HG03575 (cell line): ENCODE results near the gene RAB3D.
A peak's percentile ranks its signal among the peaks of the same experiment; 100 is the strongest.
"Not testable (repeated sequence)": the region's sequence is repeated elsewhere in the genome, so short reads cannot be mapped to it uniquely, and the experiment has no call there.

Experiments used
- ATAC-seq: cut with Tn5 transposase; IDR thresholded peaks from one replicate; pipeline ENCODE4 v1.9.1; 2021; ENCODE audit not compliant: unreplicated experiment, insufficient number of reproducible peaks, low FRiP score; ENCODE audit errors: extremely low read depth

The RAB3D gene

DNA sequence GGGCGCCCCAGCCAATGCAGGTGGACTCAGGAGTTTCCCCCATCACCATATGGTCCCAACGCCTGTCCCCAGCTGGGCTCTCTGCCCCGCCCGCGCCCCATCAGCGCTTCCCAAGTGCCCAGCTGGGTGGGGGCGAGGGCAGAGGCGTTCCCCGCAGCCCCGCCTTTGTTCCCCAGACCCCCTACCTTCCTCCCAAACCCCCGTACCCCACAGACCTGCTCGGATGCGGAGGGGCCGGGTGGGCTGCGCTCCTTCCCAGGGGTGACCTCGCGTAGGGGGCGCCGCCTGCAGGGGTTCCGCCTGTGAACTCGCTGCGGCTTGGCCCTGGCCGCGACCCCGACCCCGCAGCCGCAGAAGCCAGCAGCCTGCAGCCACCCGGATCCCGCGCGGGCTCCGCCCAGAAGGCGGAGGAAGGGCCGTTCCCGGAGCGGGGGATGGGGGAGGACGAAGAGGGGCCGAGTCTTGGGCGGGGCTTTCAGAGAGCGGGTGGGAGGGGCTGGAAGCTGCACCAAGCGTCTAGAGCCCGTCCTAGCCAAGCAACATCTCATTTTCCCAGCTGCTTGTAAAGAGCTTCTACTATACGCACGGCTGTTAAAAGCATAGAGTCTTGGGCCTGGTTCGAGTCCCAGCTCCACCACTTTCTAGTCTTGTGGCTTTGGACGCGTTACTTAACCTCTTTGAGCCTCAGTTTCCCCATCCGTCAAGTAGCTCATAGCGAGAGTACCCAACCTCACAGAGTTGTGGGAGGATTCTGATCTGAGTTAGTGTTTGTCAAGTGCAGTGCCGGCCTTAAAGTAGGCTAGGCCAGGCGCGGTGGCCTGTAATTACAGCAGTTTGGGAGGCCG lies at the start of gene RAB3D:
Gene RAB3D, minus strand, starts transcription at position 404 of the 845 bp plus-strand sequence. CDS start 2,258 bp downstream, outside the sequence.
- no peak for ATAC-seq

DNA sequence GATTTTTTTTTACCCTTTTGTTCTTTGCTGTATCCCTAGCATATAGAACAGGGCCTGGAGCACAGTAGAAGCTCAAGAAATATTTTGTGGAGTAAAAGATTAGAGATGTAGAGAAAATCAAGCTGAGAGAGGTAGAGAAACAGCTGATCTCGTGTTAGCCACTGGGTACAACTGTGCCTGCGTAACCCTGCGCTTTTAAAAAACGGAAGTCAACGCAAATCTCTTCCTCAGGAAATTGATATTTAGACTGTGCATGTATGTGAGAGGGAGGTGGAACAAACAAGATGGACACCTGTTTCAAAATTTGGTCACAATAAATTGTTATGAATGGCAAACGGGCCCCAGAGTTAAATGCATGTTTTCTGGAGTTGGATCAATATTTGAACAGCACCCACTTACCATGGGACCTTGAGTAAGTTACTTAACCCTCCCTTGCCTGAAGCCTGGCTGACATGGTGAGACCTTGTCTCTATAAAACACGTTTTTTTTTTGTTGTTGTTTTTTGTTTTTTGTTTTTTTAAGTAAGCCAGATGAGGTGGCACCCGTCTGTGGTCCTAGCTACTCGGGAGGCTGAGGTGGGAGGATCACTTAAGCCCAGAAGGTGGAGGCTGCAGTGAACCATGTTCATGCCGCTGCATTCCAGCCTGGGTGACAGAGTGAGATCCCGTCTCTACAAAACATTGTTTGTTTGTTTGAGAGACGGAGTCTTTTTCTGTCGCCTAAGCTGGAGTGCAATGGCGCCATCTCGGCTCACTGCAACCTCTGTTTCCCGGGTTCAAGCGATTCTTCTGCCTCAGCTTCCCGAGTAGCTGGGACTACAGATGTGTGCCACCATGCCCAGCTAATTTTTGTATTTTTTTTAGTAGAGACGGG lies 47.9 kb upstream of the RAB3D start:
- no peak for ATAC-seq

GRCh38 chr19:11384778-11385129 lies 45.3 kb upstream of the RAB3D start:
- no peak for ATAC-seq

GRCh38 chr19:11383706-11384048 lies 44.2 kb upstream of the RAB3D start:
- no peak for ATAC-seq

- no peak for ATAC-seq
These were observed 43.6 kb upstream of the RAB3D start for GRCh38 chr19:11382898-11383705.

DNA sequence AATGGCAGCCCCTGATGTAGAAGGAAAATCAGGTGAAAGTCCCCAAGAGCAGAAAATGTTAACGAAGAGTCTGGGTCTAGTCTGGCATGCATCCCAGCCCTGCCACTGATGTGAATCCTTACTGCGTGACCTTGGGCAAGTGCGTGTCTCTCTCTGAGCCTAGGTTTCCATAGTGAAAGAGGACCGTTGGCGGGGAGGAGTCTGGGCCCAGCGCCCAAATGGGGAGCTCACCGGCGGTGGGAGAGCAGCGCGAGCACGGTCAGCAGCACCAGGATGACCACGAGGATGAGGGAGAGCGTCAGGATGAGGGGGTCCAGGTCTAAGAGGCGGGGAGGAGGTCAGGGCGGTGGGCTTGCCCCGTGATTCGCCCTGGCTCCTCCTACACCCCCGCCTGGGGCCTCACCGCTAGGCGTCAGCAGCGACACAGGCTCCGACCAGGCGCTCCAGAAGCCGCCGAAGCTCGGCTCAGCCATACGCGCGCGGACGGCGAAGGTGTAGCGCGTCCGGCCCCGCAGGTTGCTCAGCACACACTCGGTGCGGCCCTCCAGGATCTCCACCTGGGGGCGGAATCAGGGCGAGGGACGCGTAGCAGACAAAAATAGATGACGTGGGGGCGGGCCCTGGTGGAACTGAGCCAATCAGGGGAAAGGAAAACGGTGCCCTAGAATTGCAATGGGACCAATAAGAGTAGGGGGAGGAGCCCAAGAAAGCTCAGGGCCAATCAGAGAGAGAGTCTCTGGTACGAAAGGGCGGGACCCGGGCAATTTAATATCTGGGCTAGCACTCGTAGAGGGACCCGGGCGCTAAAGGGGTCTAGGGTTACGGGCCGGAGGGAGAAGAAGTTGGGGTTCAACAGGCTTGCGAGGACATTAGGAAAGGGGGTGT lies 41.4 kb upstream of the RAB3D start:
- ATAC-seq, result peak; percentile 40

- ATAC-seq, result no peak
These were observed 40.4 kb upstream of the RAB3D start for GRCh38 chr19:11379857-11380350.

DNA sequence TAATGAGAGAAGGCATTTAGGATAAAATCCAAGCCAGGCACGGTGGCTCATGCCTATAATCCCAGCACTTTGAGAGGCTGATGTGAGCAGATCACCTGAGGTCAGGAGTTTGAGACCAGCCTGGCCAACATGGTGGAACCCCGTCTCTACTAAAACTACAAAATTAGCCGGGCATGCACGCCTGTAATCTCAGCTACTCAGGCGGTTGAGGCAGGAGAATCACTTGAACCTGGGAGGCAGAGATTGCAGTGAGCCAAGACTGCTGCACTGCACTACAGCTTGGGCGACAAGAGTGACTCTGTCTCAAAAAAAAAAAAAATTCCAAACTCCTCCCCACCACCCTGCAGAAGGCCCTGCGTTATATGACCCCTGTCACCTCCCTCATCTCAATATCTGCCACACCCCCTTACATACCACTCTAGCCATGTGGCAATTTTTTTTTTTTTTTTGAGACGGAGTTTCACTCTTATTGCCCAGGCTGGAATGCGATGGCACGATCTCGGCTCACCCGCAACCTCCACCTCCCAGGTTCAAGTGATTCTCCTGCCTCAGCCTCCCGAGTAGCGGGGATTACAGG lies 39.9 kb upstream of the RAB3D start:
- ATAC-seq, result not testable (repeated sequence)

GRCh38 chr19:11378319-11379189 lies 39.1 kb upstream of the RAB3D start:
- ATAC-seq, result no peak

- no peak for ATAC-seq
These were observed 38.3 kb upstream of the RAB3D start for GRCh38 chr19:11377756-11378155.

DNA sequence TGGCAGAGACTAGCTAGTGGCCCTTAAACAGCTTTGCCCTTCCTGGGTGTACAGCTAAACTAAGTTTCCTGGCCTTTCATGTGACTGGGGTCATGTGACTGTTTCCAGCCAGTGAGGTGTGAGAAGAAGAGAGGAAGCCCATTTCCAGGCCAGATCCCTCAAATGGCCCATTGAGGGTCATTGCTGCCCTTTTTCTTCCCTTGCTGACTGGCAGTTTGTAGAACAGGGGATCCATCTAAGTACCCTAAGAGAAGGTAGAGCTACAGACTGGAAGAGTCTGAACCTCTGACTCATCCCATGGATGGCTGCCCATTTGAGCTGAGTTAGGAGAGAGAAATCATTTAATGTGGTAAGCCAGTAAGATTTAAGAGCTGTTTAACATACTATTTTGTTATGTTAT lies 37.8 kb upstream of the RAB3D start:
- ATAC-seq, result no peak

DNA sequence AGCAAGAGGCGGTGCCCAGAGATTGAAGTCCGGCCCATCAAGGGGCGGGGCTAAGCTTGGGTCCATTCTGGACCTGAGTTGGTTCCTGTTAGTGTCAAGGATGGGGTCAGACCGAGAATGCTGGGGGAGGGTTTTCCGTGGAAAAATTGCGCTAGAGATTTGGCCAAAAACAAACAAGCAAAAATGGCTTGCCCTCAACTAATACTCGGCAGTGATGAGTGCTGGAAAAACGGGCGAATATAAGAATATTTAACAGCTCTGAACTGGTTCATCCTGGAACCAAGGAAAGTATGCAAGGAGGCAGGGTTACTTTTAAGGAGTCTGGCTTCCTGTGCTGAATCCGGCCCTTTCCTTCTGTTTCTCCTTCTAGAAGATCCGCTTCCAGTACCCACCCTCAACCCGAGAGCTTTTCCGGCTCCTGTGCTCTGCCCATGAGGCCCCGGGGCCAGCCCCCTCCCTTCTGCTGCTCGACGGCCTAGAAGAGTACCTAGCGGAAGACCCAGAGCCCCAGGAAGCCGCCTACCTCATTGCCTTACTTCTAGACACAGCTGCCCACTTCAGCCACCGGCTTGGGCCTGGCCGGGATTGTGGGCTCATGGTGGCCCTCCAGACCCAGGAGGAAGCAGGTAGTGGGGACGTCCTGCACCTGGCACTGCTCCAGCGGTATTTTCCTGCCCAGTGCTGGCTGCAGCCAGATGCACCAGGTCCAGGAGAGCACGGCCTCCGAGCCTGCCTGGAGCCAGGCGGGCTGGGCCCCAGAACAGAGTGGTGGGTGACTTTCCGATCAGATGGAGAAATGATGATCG lies 35.9 kb upstream of the RAB3D start:
- ATAC-seq, result no peak

- ATAC-seq, result peak; percentile 60
These were observed 35.1 kb upstream of the RAB3D start, which contains the start of gene SWSAP1 for GRCh38 chr19:11374433-11375142. Gene SWSAP1, plus strand, starts transcription at chr19:11374666. Its CDS starts 15 bp downstream, at chr19:11374681.

DNA sequence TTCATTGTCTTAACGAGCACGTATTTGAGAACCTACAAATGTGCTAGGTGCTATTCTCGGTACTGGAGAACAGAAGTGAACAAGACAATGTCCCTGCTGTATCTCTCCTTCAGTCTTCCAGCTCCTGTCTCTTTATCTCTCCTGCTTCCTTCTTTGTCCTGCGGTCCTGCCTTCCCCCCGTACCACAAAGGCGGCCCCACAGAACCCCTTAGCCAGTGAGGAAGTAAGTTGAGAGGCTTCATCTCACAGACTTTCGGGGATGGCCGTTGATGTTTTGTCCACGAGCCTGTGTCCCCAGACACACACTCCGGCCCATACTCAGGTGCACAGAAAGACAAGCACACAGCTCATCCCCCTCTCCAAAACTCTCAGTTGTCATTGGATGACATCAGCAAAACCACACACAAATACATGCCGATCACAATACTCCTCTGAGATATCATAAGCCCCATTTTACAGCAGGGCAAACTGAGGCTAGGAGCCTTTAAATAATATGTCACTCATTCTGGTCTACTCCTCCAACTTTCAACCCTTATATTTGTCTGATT lies 34.5 kb upstream of the RAB3D start:
- ATAC-seq, result no peak

DNA sequence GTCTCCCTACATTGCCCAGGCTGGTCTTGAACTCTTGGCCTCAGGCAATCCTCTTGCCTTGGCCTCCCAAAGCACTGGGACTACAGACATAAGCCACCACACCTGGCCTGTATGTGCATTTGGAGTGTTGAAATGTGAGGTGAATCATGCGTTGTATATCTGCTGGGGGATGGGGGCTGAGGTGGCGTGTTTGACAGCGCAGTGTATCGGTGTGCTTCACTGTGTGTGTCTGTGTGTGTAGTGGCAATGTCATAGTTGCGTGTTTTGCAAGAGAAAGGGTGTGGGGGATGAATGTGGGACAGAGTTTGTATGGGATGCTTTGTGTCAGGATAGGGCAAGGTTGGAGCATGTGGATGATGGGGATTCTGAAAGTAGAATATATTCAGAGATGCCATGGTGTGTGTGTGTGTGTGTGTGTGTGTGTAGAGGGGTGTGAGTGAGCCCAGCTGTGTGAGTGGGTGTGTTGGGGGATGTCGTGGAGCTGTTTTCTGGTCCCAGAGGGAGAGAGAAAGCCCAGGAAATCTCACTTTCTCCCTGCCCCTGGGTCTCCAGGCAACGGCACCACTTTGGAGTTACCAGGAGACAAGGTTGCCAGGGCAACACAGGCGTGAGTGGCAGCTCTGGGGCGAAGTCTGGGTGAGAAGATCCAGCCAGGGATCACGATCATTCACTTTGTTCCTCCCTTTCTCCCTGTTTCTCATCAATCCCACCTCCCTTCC lies 33.9 kb upstream of the RAB3D start:
- no peak for ATAC-seq
